Measurements from ENCODE around the gene MAK. TPM values are rescaled to one million over a fixed set of nuclear protein-coding genes. Genes with fewer than 3 reads are reported as not detected.

Gene MAK
- total and polyA plus RNA-seq, 5 donors from 2014 or later = 0.12 to 0.30 TPM; not detected in 3

- Histone ChIP-seq H3K9me3 (ENCODE audit: control insufficient read depth in 2 of 2, low read length in 2 of 2) (peaks cover 2 to 4% of the 10 kb centered on the region in 2 experiments), H3K27me3 (ENCODE audit: control insufficient read depth, insufficient read depth, low read length) (peaks cover 4% of the 10 kb centered on the region), H3K4me1 (ENCODE audit: control insufficient read depth, insufficient read depth, low read length, poor library complexity, severe bottlenecking) (no peaks in the 10 kb centered on the region), H3K36me3 (ENCODE audit: control insufficient read depth, insufficient read depth, low read length) (no peaks in the 10 kb centered on the region), H3K4me3 (ENCODE audit: low read depth, low read length) (no peak overlapping the region), H3K27ac (ENCODE audit: insufficient read depth, low read length, poor library complexity, severe bottlenecking) (no peak overlapping the region)
- DNase-seq = no peak
- Mint-ChIP-seq H3K4me3 (no peak overlapping the region), H3K9me3 (peaks cover 0 to 16% (median 4%) of the 10 kb centered on the region in 7 donors), H3K36me3 (no peaks in the 10 kb centered on the region), H3K4me1 (no peaks in the 10 kb centered on the region), H3K27ac (no peak overlapping the region), H3K27me3 (peaks cover 10% of the 10 kb centered on the region)
- no peak for ATAC-seq (ENCODE audit: low read depth in 2 of 2)
These were observed 12.4 kb upstream of the MAK start for GRCh38 chr6:10850728-10851127.

GRCh38 chr6:10849901-10850300 lies 11.6 kb upstream of the MAK start:
- peaks cover 10% of the 10 kb centered on the region for H3K27me3 Mint-ChIP-seq
- H3K36me3 Mint-ChIP-seq = no peaks in the 10 kb centered on the region
- H3K27ac Mint-ChIP-seq = no peak overlapping the region
- H3K9me3 Mint-ChIP-seq = peaks cover 0 to 16% (median 4%) of the 10 kb centered on the region in 7 donors
- peaks cover 2 to 4% of the 10 kb centered on the region in 2 experiments for H3K9me3 ChIP-seq (ENCODE audit: control insufficient read depth in 2 of 2, low read length in 2 of 2)
- H3K4me1 ChIP-seq (ENCODE audit: control insufficient read depth, insufficient read depth, low read length, poor library complexity, severe bottlenecking) = no peaks in the 10 kb centered on the region
- DNase-seq (no peak), ATAC-seq (ENCODE audit: low read depth in 2 of 2) (no peak)
- no peak overlapping the region for H3K4me3 ChIP-seq (ENCODE audit: low read depth, low read length)
- no peak overlapping the region for H3K27ac ChIP-seq (ENCODE audit: insufficient read depth, low read length, poor library complexity, severe bottlenecking)
- H3K4me1 Mint-ChIP-seq = no peaks in the 10 kb centered on the region
- no peak overlapping the region for H3K4me3 Mint-ChIP-seq
- peaks cover 4% of the 10 kb centered on the region for H3K27me3 ChIP-seq (ENCODE audit: control insufficient read depth, insufficient read depth, low read length)
- no peaks in the 10 kb centered on the region for H3K36me3 ChIP-seq (ENCODE audit: control insufficient read depth, insufficient read depth, low read length)

GRCh38 chr6:10847684-10848083 lies 9.3 kb upstream of the MAK start:
- H3K36me3 Mint-ChIP-seq = no peaks in the 10 kb centered on the region
- Histone ChIP-seq H3K4me1 (ENCODE audit: control insufficient read depth, insufficient read depth, low read length, poor library complexity, severe bottlenecking) (no peaks in the 10 kb centered on the region), H3K27ac (ENCODE audit: insufficient read depth, low read length, poor library complexity, severe bottlenecking) (no peak overlapping the region), H3K27me3 (ENCODE audit: control insufficient read depth, insufficient read depth, low read length) (peaks cover 4% of the 10 kb centered on the region), H3K36me3 (ENCODE audit: control insufficient read depth, insufficient read depth, low read length) (no peaks in the 10 kb centered on the region), H3K4me3 (ENCODE audit: low read depth, low read length) (no peak overlapping the region), H3K9me3 (ENCODE audit: control insufficient read depth in 2 of 2, low read length in 2 of 2) (no peaks in the 10 kb centered on the region)
- H3K27me3 Mint-ChIP-seq = peaks cover 12% of the 10 kb centered on the region
- ATAC-seq (ENCODE audit: low read depth in 2 of 2) (no peak), DNase-seq (peak in 1 of 3 donors; percentile 7)
- no peak overlapping the region for H3K4me3 Mint-ChIP-seq
- no peaks in the 10 kb centered on the region for H3K4me1 Mint-ChIP-seq
- H3K27ac Mint-ChIP-seq = no peak overlapping the region
- peaks cover 0 to 3% (median 0%) of the 10 kb centered on the region in 7 donors for H3K9me3 Mint-ChIP-seq

GRCh38 chr6:10843554-10843953 lies 5.2 kb upstream of the MAK start:
- Histone ChIP-seq H3K9me3 (ENCODE audit: control insufficient read depth in 2 of 2, low read length in 2 of 2) (no peaks in the 10 kb centered on the region), H3K27ac (ENCODE audit: insufficient read depth, low read length, poor library complexity, severe bottlenecking) (no peak overlapping the region), H3K4me3 (ENCODE audit: low read depth, low read length) (no peak overlapping the region), H3K36me3 (ENCODE audit: control insufficient read depth, insufficient read depth, low read length) (no peaks in the 10 kb centered on the region), H3K4me1 (ENCODE audit: control insufficient read depth, insufficient read depth, low read length, poor library complexity, severe bottlenecking) (peaks cover 6% of the 10 kb centered on the region), H3K27me3 (ENCODE audit: control insufficient read depth, insufficient read depth, low read length) (peaks cover 7% of the 10 kb centered on the region)
- H3K9me3 Mint-ChIP-seq = peaks cover 0 to 3% (median 0%) of the 10 kb centered on the region in 7 donors
- ATAC-seq (ENCODE audit: low read depth in 2 of 2) = no peak
- H3K4me3 Mint-ChIP-seq = no peak overlapping the region
- no peak for DNase-seq
- no peaks in the 10 kb centered on the region for H3K36me3 Mint-ChIP-seq
- peaks cover 27% of the 10 kb centered on the region for H3K27me3 Mint-ChIP-seq
- H3K27ac Mint-ChIP-seq = no peak overlapping the region
- peaks cover 4 to 8% (median 7%) of the 10 kb centered on the region in 4 donors for H3K4me1 Mint-ChIP-seq

GRCh38 chr6:10838794-10839333 lies 525 bp upstream of the MAK start:
- DNase-seq (peak in 1 of 3 donors; percentile 75), ATAC-seq (ENCODE audit: low read depth in 2 of 2) (peak; percentile 10 to 16)
- Histone ChIP-seq H3K27ac (ENCODE audit: insufficient read depth, low read length, poor library complexity, severe bottlenecking) (no peak overlapping the region), H3K27me3 (ENCODE audit: control insufficient read depth, insufficient read depth, low read length) (peaks cover 25% of the 10 kb centered on the region), H3K36me3 (ENCODE audit: control insufficient read depth, insufficient read depth, low read length) (no peaks in the 10 kb centered on the region), H3K4me1 (ENCODE audit: control insufficient read depth, insufficient read depth, low read length, poor library complexity, severe bottlenecking) (peaks cover 22% of the 10 kb centered on the region), H3K4me3 (ENCODE audit: low read depth, low read length) (peak overlapping the region; percentile 87), H3K9me3 (ENCODE audit: control insufficient read depth in 2 of 2, low read length in 2 of 2) (no peaks in the 10 kb centered on the region)
- H3K36me3 Mint-ChIP-seq = no peaks in the 10 kb centered on the region
- peak overlapping the region; percentile 66 to 87 (median 80) for H3K4me3 Mint-ChIP-seq
- peak overlapping the region in 2 of 3 donors; percentile 38 to 53 for H3K27ac Mint-ChIP-seq
- H3K4me1 Mint-ChIP-seq = peaks cover 13 to 23% (median 19%) of the 10 kb centered on the region in 4 donors
- peaks cover 56% of the 10 kb centered on the region for H3K27me3 Mint-ChIP-seq
- H3K9me3 Mint-ChIP-seq = peaks cover 0 to 4% (median 0%) of the 10 kb centered on the region in 7 donors

GRCh38 chr6:10837622-10837994 lies 731 bp downstream of the MAK start:
- H3K4me3 ChIP-seq (ENCODE audit: low read depth, low read length) = peak overlapping the region; percentile 70
- H3K36me3 Mint-ChIP-seq = no peaks in the 10 kb centered on the region
- peaks cover 49% of the 10 kb centered on the region for H3K27me3 Mint-ChIP-seq
- H3K27ac ChIP-seq (ENCODE audit: insufficient read depth, low read length, poor library complexity, severe bottlenecking) = no peak overlapping the region
- DNase-seq (peak in 2 of 3 donors; percentile 24 to 26), ATAC-seq (ENCODE audit: low read depth in 2 of 2) (no peak)
- peak overlapping the region in 2 of 3 donors; percentile 51 to 60 for H3K27ac Mint-ChIP-seq
- no peaks in the 10 kb centered on the region for H3K36me3 ChIP-seq (ENCODE audit: control insufficient read depth, insufficient read depth, low read length)
- peaks cover 25% of the 10 kb centered on the region for H3K27me3 ChIP-seq (ENCODE audit: control insufficient read depth, insufficient read depth, low read length)
- peak overlapping the region; percentile 66 to 80 (median 72) for H3K4me3 Mint-ChIP-seq
- peaks cover 22% of the 10 kb centered on the region for H3K4me1 ChIP-seq (ENCODE audit: control insufficient read depth, insufficient read depth, low read length, poor library complexity, severe bottlenecking)
- H3K4me1 Mint-ChIP-seq = peaks cover 13 to 23% (median 19%) of the 10 kb centered on the region in 4 donors
- H3K9me3 Mint-ChIP-seq = peaks cover 0 to 4% (median 0%) of the 10 kb centered on the region in 7 donors
- no peaks in the 10 kb centered on the region for H3K9me3 ChIP-seq (ENCODE audit: control insufficient read depth in 2 of 2, low read length in 2 of 2)

GRCh38 chr6:10837009-10837621 lies 1.2 kb downstream of the MAK start:
- peaks cover 47% of the 10 kb centered on the region for H3K27me3 Mint-ChIP-seq
- ATAC-seq (ENCODE audit: low read depth in 2 of 2) (no peak), DNase-seq (peak in 1 of 3 donors; percentile 15)
- Histone ChIP-seq H3K27ac (ENCODE audit: insufficient read depth, low read length, poor library complexity, severe bottlenecking) (no peak overlapping the region), H3K27me3 (ENCODE audit: control insufficient read depth, insufficient read depth, low read length) (peaks cover 25% of the 10 kb centered on the region), H3K9me3 (ENCODE audit: control insufficient read depth in 2 of 2, low read length in 2 of 2) (no peaks in the 10 kb centered on the region), H3K4me1 (ENCODE audit: control insufficient read depth, insufficient read depth, low read length, poor library complexity, severe bottlenecking) (peaks cover 22% of the 10 kb centered on the region), H3K36me3 (ENCODE audit: control insufficient read depth, insufficient read depth, low read length) (no peaks in the 10 kb centered on the region), H3K4me3 (ENCODE audit: low read depth, low read length) (peak overlapping the region; percentile 70)
- peak overlapping the region in 2 of 3 donors; percentile 23 to 60 for H3K27ac Mint-ChIP-seq
- H3K4me3 Mint-ChIP-seq = peak overlapping the region; percentile 66 to 80 (median 72)
- H3K36me3 Mint-ChIP-seq = no peaks in the 10 kb centered on the region
- peaks cover 0 to 4% (median 0%) of the 10 kb centered on the region in 7 donors for H3K9me3 Mint-ChIP-seq
- H3K4me1 Mint-ChIP-seq = peaks cover 13 to 23% (median 19%) of the 10 kb centered on the region in 4 donors

All from CD4-positive, CD25-positive, alpha-beta regulatory T cell (primary cell).